Heart right ventricle (tissue), 16 donors: ENCODE results near the gene CATSPERB. TPM values are rescaled to one million over a fixed set of nuclear protein-coding genes. Genes with fewer than 3 reads are reported as not detected.

ENCODE experiments used
- ATAC-seq, 8 donors: fragments of 200-7000 bp; cut with Tn5 transposase; one replicate each; pipeline ENCODE4 v1.9.1; 2020; ENCODE audit warnings: mild to moderate bottlenecking in 8 of 8, moderate library complexity in 8 of 8, moderate number of reproducible peaks in 1 of 8
- DNase-seq, 2 donors: peaks; one replicate each; pipeline ENCODE4 v3.0.0-alpha.2; 2020
- H3K27ac ChIP-seq, 10 donors: fragments of 200-600 bp; sonication (generic) in 2 of 10; one replicate each; pipeline versions ENCODE4 v1.5.0 to v1.8.0; 2020 to 2022; ENCODE audit warnings: mild to moderate bottlenecking in 3 of 10
- H3K27me3 ChIP-seq, 7 donors: fragments of 200-600 bp; one replicate each; pipeline ENCODE4 v1.8.0; 2021 to 2022; ENCODE audit warnings: mild to moderate bottlenecking in 2 of 7
- H3K36me3 ChIP-seq, 9 donors: fragments of 200-600 bp; sonication (generic) in 1 of 9; one replicate each; pipeline versions ENCODE4 v1.5.0 to v1.8.0; 2020 to 2022; ENCODE audit warnings: mild to moderate bottlenecking in 2 of 9
- H3K4me1 ChIP-seq, 9 donors: fragments of 200-600 bp; sonication (generic) in 1 of 9; one replicate each; pipeline versions ENCODE4 v1.5.0 to v1.8.0; 2020 to 2022; ENCODE audit warnings: mild to moderate bottlenecking in 4 of 9
- H3K4me3 ChIP-seq, 10 donors: fragments of 200-600 bp; sonication (generic) in 2 of 10; one replicate each; pipeline versions ENCODE4 v1.5.0 to v1.8.0; 2020 to 2022; ENCODE audit warnings: mild to moderate bottlenecking in 7 of 10, moderate library complexity in 2 of 10
- H3K9me3 ChIP-seq, 11 donors: fragments of 200-600 bp in 10 of 11; sonication (generic) in 2 of 11; one replicate each; pipeline versions ENCODE4 v1.5.0 to v1.8.0; 2013 to 2022; ENCODE audit warnings: mild to moderate bottlenecking in 2 of 11, control low read depth in 1 of 11, moderate library complexity in 1 of 11
- WGBS, 2 donors: extraction: QIAGEN DNeasy Blood & Tissue Kit; methylation state at CpG; one replicate each; pipeline ENCODE4 v1.1.7; 2013; ENCODE audit warnings: inconsistent platforms in 1 of 2; 5-methylcytosine and 5-hydroxymethylcytosine counted together
- intact Hi-C, 10 donors: fragments of 100-400 bp; cut with DNase I; formaldehyde crosslinking; loops; one replicate each; pipeline versions ENCODE4 v1.11.1 to v1.14.2; 2022
- polyA plus RNA-seq, 2 donors: library from polyadenylated mRNA; stranded (reverse); fragments of 200-250 nt; gene quantifications; one replicate each; pipeline ENCODE4 v1.2.3, GENCODE V29; 2013
- total RNA-seq, 10 donors: library from RNA; stranded (reverse); fragmentation: NEBNext Ultra II Directional in 3 of 10; extraction: Animal tissue kit (Norgen Biotek cat#: 25700) in 3 of 10; gene quantifications; one replicate each; pipeline versions ENCODE4 v1.2.1 to v1.2.4, GENCODE V29; 2021 to 2023
- TF ChIP-seq, protein P1 (sequence below), 9 donors: fragments of 200-600 bp; sonication (generic) in 2 of 9; IDR thresholded peaks; one replicate each; pipeline versions ENCODE4 v1.5.0 to v1.8.0; 2021 to 2022; ENCODE audit warnings: antibody characterized with exemption in 9 of 9, mild to moderate bottlenecking in 5 of 9, moderate library complexity in 1 of 9
- donor health status: Arrhythmogenic right ventricular cardiomyopathy.
- donor health status: ischemic (EF 13 %, LVEDD 7.1; RV severe dilation, severe dysfunction).
- donor health status: healthy with polysubstance abuse.
- donor health status: DM: no; HTN: yes; CAD: no.
- donor health status: DM: no; HTN: no; CAD: no.
- donor health status: ischemic (EF 25% LVEDD 6.9; RV normal size, moderate dysfunction).
- donor health status: ischemic (EF 25% LVEDD 5.7; RV mildly dilated, moderate dysfunction).
- donor health status: healthy.
- donor health status: DM: yes; HTN: yes; CAD: no.
- donor health status: Ischemic cardiomyopathy.
- donor health status: ischemic (EF 35%, LVEDD 5.7; RV mildly dilated, moderate dysfunction).
- donor health status: nonischemic (EF 11% LVEDD 7.7; RV severe dilation, severe dysfunction).
- donor health status: DM: yes; HTN: yes; CAD: no.
- donor health status: PGD.
- donor health status: ischemic (EF 29% LVEDD 5.4; RV normal size, mild dysfunction).
- donor health status: nonischemic (EF 23%, LVEDD 6.1; RV moderate dilation, normal function).

Gene CATSPERB
- total and polyA plus RNA-seq, 12 donors = 0.10 to 1.5 (median 0.57) TPM; not detected in 1

- peaks cover 0 to 14% (median 6%) of the 10 kb centered on the region in 7 donors for H3K27me3 ChIP-seq
- no peak overlapping the region for H3K4me3 ChIP-seq
- TF ChIP-seq, protein P1, sequence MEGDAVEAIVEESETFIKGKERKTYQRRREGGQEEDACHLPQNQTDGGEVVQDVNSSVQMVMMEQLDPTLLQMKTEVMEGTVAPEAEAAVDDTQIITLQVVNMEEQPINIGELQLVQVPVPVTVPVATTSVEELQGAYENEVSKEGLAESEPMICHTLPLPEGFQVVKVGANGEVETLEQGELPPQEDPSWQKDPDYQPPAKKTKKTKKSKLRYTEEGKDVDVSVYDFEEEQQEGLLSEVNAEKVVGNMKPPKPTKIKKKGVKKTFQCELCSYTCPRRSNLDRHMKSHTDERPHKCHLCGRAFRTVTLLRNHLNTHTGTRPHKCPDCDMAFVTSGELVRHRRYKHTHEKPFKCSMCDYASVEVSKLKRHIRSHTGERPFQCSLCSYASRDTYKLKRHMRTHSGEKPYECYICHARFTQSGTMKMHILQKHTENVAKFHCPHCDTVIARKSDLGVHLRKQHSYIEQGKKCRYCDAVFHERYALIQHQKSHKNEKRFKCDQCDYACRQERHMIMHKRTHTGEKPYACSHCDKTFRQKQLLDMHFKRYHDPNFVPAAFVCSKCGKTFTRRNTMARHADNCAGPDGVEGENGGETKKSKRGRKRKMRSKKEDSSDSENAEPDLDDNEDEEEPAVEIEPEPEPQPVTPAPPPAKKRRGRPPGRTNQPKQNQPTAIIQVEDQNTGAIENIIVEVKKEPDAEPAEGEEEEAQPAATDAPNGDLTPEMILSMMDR (IDR thresholded peaks at IDR 0.05) = no peak
- WGBS, 2 donors = 77 to 85% methylated on average over 11 of the region's 11 CpGs
- H3K36me3 ChIP-seq = no peaks in the 10 kb centered on the region
- ATAC-seq (no peak), DNase-seq (no peak)
- H3K9me3 ChIP-seq = peaks cover 0 to 7% (median 0%) of the 10 kb centered on the region in 11 donors
- H3K27ac ChIP-seq = no peak overlapping the region
- intact Hi-C loops = no loop called here
- no peaks in the 10 kb centered on the region for H3K4me1 ChIP-seq
Observed at GRCh38 chr14:91554535-91555332, 177.2 kb downstream of the CATSPERB start.

DNA sequence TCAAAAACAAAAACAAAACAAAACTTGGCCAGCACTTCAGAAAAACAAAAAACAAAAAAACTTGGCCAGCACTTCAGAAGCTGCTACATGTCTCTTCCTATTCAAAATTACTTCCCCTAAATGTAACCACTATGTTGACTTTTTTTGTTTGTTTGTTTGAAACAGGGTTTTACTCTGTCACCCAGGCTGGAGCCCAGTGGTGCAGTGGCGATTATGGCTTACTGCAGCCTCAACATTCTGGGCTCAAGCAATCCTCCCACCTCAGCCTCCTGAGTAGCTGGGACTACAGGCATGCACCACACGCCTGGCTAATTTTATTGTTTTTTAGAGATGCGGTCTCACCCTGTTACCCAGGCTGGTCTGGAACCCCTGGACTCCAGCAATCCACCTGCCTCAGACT, 183.8 kb downstream of the CATSPERB start:
- Histone ChIP-seq H3K9me3 (peaks cover 0 to 6% (median 0%) of the 10 kb centered on the region in 11 donors), H3K36me3 (no peaks in the 10 kb centered on the region), H3K4me3 (no peak overlapping the region), H3K4me1 (no peaks in the 10 kb centered on the region), H3K27me3 (peaks cover 0 to 19% (median 5%) of the 10 kb centered on the region in 7 donors), H3K27ac (no peak overlapping the region)
- intact Hi-C loops = no loop called here
- DNase-seq (no peak), ATAC-seq (no peak)
- 91 to 94% methylated on average over 3 of the region's 3 CpGs for WGBS, 2 donors
- TF ChIP-seq, protein P1 (IDR thresholded peaks at IDR 0.05) = no peak

DNA sequence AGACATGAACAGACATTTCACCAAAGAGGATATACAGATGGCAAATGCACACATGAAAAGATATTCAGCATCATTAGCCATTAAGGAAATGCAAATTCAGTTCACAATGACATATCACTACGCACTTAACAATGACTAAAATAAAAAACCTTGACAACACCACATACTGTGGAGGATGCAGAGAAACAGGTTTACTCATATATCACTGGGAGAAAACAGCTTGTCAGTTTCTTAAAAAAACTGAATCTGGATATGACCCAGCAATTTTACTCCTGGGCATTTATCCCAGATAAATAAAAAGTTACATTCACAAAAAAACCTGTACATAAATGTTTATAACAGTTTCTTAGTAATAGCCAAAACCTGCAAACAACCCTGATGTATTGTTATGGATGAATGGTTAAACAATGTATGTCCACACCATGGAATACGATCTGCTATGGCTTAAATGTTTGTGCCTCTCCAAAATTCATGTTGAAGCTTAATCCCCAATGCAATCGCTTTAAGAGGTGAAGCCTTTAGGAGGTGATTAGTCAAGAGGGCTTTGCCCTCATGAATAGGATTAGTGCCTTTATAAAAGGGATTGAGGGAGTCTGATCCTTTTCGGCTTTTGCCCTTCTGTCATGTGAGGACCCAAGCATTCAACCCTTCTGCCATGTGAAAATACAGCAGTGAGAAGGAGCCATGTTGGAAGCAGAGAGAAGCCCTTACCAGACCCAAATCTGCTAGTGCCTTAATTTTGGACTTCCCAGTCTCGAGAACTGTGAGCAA, 185.8 kb downstream of the CATSPERB start:
- ATAC-seq (no peak), DNase-seq (no peak)
- H3K36me3 ChIP-seq = no peaks in the 10 kb centered on the region
- intact Hi-C loops = no loop called here
- peaks cover 0 to 17% (median 7%) of the 10 kb centered on the region in 11 donors for H3K9me3 ChIP-seq
- no peak overlapping the region for H3K4me3 ChIP-seq
- peaks cover 0 to 19% (median 0%) of the 10 kb centered on the region in 7 donors for H3K27me3 ChIP-seq
- WGBS, 2 donors = 81 to 82% methylated on average over 5 of the region's 5 CpGs
- no peaks in the 10 kb centered on the region for H3K4me1 ChIP-seq
- TF ChIP-seq, protein P1 (IDR thresholded peaks at IDR 0.05) = no peak
- H3K27ac ChIP-seq = no peak overlapping the region

DNA sequence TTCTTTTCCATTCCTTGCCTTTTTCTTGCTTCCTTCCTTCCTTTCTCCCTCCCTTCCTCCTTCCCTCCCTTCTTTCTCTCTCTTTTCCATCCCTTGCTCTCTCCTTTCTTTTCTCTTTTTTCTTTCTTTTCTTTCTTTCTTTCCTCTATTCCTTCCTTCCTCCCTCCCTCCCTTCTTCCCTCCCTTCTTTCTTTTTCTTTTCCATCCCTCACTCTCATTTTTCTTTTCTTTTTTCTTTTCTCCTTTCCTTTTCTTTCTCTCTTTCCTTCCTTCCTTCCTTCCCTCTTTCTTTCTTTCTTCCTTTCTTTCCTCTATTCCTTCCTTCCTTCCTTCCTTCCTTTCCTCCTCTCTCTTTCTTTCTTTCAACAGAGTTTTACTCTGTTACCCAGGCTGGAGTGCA, 186.7 kb downstream of the CATSPERB start:
- intact Hi-C loops = no loop called here
- DNase-seq (no peak), ATAC-seq (no peak)
- Histone ChIP-seq H3K9me3 (peaks cover 0 to 17% (median 7%) of the 10 kb centered on the region in 11 donors), H3K27ac (no peak overlapping the region), H3K36me3 (no peaks in the 10 kb centered on the region), H3K27me3 (peaks cover 0 to 19% (median 0%) of the 10 kb centered on the region in 7 donors), H3K4me1 (no peaks in the 10 kb centered on the region), H3K4me3 (no peak overlapping the region)
- TF ChIP-seq, protein P1 (IDR thresholded peaks at IDR 0.05) = no peak
